CMK (cell line): ENCODE data around the gene GPR157.

Source experiments
- DNase-seq: peaks from one replicate; pipeline ENCODE4 v3.0.0-alpha.2; 2010; ENCODE audit warnings: low read depth

Gene GPR157

DNA sequence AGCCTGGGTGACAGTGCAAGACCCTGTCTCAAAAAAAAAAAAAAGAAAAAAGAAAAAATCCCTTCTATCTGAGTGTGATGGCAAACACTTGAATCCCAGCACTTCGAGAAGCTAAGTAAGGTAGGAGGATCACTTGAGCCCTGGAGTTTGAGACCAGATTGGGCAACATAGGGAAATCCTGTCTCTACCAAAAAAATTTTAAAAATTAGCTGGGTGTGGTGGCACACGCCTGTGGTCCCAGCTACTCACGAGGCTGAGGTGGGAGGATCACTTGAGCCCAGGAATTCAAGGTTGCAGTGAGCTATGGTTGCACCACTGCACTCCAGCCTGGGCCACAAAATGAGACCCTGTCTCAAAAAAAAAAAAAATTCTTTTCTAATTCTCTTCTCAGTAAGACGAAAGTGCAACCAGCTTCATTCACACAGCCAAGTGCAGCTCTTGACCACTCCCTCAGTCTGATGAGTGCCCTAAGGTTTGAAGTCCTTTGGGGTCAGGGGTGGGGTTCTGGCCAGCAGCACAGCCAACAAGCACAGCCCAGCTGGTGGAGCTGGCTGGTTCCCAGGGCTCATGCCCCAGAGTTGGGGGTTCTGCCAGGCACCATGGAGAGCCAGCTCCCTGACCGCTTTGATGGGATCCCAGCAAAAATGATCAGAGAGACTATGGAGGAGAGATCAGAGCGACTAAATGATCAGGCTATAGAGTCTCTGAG, 67.5 kb downstream of the GPR157 start:
- DNase-seq = no peak

DNA sequence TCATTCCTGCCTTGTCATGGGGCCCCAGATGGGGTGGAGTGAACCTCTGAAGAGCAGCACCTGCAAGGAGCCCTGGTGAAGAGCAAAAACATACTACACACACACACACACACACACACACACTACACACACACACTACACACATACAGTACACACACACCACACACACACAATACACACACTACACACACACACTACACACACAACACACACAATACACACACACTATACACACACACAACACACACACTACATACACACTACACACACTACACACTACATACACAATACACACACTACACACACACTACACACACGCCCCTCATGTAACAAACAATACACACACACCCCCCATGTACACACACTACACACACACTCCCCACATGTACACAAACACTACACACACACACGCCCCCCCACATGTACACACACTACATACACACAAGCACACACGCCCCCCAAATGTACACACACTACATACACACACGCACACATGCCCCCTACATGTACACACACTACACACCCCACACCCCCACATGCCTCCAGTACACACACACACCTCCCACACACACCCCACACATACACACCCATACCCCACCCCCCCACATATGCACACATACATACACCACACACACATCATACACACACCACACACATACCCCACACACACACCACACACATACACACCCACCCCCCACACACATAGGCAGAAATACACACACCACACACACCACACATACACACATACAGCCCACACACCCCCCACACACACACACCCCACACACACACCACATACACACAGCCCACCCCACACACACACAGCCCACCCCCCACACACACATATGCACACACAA, 68.8 kb downstream of the GPR157 start:
- DNase-seq = no peak

DNA sequence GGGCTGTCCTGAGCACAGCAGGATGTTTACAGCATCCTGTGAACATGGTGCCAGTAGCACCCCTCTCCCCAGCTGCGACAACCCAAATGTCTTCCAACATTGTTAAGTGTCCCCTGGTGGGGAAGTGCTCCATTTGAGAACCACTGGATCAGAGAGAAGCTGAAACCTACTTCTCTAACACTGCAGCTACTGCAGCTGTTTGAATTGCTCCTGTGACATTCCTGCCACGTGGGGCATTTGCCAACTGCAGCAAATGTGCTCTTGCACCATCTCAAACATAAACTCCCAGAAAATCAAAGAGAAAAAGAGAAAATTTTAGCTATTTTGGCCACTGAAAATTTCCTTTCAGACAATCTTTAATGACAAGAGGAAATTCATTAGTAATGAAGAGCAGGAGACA, 70.4 kb downstream of the GPR157 start:
- no peak for DNase-seq

DNA sequence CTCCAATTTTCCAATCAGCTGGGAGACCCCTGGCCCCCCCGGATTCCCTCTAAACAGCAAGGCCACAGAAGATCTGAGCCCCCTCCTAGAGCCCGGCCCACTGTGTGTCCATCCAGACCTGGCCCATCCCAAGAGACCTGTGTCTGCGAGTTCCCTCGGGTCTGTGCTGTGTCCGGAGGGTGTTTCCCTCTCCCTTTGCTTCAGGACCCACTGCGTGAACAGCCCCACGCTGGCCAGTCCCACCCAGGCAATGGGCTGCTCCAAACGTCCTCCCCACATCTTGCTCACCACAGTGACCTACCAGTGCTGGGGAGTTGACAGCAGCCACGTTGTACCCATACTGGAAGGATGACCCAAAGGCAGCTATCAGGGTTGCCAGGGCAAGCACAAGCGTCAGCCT, 71.1 kb downstream of the GPR157 start:
- no peak for DNase-seq

DNA sequence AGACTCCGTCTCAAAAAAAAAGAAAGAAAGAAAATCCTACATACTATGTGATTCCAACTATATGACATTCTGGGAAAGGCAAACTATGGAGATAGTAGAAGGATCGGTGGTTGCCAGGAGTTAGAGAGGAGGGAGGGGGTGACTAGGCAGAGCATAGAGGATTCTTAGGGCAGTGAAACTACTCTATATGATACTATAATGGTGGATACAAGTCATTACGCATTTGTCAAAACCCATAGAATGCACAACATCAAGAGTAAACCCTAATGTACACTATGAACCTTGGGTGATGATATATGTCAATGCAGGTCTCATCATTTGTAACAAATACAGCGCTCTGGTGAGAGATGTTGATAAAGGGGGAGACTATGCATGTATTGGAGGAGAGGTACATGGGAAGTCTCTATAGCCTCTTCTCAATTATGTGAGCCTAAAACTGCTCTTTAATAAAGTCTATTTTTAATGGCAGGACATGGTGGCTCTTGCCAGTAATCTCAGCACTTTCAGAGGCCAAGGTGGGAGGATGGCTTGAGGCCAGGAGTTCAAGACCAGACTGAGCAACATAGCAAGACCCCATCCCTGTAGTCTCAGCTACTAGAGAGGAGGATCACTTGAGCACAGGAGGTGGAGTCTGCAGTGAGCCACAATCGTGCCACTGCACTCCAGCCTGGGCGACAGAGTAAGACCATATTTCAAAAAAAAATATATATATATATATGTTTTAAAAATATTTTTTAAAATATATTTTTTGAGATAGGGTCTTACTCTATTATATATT, 76.4 kb downstream of the GPR157 start:
- DNase-seq = no peak

DNA sequence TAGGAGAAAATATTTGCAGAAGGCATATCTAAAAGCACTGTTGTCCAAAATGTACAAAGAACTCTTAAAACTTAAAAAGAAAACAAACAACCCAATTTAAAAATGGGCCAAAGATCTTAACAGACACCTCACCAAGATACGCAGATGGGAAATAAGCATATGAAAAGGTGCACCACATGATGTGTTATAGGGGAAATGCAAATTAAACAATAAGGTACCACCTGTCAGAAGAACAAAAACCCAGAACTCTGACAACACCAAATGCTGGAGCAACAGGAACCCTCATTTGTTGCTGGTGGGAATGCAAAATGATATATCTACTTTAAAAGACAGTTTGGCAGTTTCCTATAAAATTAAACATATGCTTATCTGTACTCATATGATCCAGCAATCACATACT, 77.5 kb downstream of the GPR157 start:
- DNase-seq = no peak

GRCh38 chr1:9050803-9051202, 78.1 kb downstream of the GPR157 start:
- DNase-seq = no peak
